Kidney capillary endothelial cell (primary cell): Measurements from ENCODE around the gene HAPLN3.

Experiments used
- DNase-seq: peaks from one replicate; pipeline ENCODE4 v3.0.0-alpha.2; 2018; ENCODE audit warnings: low spot score

HAPLN3 gene

DNA sequence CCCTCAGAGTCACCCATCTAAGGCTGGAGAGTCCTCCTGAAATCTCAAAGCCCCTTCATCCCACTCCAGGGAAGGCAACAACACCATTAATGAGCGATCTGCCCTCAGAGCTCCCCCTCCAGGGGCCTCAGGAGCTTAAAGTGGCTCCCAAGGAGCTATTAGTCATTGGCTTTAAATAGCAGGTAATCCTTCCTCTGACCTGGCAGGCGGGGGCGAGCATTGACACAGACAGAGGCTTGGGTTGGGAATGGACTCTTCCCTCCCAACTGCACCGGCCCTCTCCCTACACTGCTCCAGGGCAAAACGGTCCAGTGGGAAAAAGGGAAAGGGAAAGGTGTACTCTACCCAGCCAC, 16.4 kb upstream of the HAPLN3 start:
- no peak for DNase-seq

GRCh38 chr15:88909956-88910831, 14.8 kb upstream of the HAPLN3 start:
- no peak for DNase-seq

GRCh38 chr15:88908697-88909621, 13.6 kb upstream of the HAPLN3 start:
- no peak for DNase-seq

DNA sequence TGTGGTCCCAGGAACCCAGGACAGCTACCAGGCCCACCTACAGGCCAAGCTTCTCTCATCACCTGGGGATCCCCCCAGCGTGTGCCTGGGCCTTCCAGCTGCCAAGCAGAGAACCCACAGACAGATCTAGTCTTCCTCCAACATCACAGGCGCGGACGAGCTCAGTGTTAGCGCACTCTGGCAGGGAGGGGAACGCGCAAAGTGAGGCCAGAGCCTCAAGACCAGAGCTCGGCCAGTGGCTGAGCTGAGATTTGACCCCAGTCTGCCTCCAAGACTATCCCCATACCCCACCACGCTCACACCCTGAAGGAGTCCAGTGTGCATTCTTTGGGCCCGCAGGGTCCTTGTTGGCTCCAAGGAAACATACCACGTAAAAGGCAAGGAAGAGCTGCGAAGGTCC, 12.8 kb upstream of the HAPLN3 start:
- no peak for DNase-seq

DNA sequence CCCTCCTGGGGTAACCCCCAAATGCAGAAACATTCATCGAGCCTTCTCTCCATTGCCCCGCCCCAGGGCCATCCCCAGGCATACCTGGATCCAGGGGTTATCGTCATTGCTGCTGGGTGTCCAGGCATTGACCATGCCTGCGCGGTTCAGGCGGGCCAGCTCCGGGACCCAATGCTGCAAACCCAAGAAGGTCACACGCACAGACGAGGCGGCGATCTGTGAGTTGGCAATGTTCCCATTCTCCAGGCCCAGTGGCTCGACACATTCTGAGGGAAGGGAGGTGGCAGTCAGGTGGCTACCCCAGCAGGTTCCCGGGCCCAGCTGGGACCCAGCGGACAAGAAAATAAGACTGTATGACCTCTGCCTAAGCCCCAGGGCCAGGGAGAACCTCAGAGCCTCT, 11.8 kb upstream of the HAPLN3 start:
- no peak for DNase-seq

DNA sequence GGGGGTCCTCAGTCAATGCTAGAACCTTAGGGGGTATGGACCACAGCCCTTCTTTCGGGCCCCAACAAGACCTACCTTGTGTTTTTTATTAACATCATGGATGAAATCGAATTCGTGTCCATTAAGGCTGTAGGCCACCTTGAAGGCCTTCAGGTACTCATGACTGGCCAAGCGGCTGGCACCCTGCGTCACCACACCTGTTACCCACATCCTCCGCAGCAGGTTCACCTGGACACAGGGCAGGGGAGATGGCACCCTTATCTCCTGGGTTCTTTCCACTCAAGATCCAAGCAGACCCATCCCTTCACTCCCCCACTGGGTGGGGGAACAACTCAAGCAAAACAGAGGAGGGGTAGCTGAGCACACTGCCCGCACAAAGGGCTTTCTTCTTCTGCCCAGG, 11.2 kb upstream of the HAPLN3 start:
- DNase-seq, result no peak

GRCh38 chr15:88906130-88906529, 10.8 kb upstream of the HAPLN3 start:
- DNase-seq, result no peak

DNA sequence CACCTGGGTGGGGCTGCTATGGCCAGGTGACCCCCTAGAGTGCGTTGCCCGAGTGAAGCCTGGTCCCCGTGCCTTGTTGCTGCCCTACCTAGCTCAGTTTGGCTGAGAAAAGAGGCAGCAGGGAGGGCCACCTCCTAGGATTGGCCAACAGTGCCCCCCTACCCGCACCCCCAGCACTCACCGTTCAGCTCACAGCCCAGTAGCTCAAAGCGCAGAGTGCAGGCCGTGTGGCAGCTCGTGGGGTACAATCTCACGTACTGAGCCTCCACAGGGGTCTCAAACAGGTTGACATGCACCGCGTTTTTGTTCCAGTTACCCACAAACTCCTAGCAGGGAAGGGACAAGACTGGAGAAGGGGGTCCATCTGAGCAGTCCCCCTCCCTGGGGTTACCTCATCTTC, 10.2 kb upstream of the HAPLN3 start:
- no peak for DNase-seq

GRCh38 chr15:88904624-88905327, 9.4 kb upstream of the HAPLN3 start:
- DNase-seq, result peak; percentile 72

DNA sequence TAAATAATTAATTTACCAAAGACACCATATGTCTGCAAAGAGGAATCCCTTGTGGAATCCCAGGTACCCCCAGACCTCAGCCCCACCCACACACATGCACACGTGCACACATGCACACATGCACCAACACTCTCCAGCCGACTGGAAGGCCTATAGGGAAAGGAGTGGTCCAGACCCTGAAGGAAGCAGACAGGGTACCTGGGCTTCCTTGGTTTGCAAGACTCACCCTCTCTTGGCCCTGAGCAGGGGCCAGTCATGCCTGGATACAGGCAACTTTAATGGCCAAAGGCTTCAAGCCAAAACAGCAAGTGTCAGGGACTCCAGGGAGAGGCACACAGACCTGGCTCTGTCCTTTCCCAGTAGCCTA, 8.9 kb upstream of the HAPLN3 start:
- no peak for DNase-seq

DNA sequence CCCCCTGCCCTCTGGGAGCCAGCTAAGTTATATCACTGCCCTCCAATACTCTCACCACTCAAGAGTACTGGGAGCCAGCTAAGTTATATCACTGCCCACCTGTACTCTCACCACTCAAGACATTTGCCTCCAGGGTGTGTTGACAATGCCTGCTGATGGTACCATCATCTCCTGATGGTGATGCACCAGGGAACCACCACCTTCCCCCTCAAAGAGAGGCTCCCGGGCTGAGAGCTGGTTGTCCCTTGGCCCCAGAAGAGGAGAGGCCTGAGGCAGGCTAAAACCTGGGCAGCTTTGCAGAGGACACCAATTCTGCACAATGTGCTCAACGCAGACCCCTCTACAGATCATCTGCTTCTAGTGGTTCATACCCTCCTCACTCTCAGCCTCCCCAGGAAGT, 7.5 kb upstream of the HAPLN3 start:
- no peak for DNase-seq

GRCh38 chr15:88902221-88902835, 7.0 kb upstream of the HAPLN3 start:
- no peak for DNase-seq

DNA sequence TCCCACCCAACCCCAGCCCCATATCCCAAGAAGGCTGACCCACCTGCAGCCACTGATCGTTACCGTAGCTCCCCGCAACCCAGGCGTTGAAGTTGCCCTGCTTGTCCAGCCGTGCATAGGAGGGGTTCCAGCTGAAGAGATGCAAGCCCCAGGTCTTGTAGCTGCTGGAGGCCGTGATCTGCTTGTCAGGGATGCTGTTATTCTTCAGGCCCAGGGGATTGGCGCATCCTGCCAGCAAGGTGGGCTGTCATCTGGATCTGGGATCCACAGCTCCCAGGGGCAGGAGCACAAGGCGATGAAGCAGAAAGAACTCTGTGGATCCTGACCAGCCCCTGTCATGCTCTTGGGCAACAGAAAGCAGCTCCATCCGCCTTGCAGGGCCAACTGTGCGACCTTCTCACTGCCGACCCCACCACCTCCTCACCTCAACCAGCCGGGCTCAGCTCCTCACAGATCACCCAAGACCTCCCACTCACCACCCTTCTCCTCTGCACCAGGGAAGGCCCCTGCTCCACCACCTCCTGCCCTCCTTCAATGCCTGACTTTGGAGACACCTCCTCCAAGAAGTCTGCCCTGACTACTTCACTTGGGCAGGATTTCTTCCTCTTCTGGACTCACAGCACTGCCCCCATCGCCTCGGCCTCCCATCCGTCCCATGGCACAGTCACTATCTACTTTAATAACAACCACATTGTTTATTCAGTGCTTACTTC, 6.3 kb upstream of the HAPLN3 start:
- no peak for DNase-seq

DNA sequence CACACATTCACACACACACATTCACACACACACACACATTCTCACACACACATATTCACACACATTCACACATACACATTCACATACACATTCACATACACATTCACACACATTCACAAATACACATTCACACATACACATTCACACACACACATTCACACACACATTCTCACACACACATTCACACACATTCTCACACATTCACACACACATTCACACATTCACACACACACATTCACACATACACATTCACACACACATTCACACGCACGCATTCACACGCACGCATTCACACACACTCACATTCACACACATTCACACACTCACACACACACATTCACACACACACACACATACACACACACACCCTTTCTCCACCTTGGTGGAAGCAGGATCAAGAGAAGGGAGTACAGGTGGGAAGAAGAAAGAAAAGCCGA, 5.7 kb upstream of the HAPLN3 start:
- DNase-seq, result no peak

- DNase-seq, result peak; percentile 61
Measured at GRCh38 chr15:88900309-88900981, 5.1 kb upstream of the HAPLN3 start.

DNA sequence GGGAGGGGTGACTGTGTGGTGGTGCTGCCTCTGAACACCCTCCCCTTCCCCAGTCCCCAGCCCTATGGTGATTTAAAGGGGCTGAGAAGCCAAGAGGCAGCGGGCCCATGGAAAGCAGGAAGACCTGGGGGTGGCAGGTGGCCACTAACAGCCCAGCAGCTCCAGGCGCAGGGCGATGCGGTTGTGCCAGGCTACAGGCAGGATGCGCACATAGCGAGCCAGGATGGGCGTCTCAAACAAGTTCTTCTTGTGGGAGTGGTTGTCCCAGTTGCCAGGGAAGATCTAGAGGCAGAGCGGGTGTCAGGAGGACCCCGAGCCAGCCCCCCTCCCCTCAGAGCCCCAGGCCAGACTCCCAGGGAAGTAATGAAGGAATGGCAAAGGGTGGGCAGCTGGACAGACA, 3.9 kb upstream of the HAPLN3 start:
- no peak for DNase-seq

DNA sequence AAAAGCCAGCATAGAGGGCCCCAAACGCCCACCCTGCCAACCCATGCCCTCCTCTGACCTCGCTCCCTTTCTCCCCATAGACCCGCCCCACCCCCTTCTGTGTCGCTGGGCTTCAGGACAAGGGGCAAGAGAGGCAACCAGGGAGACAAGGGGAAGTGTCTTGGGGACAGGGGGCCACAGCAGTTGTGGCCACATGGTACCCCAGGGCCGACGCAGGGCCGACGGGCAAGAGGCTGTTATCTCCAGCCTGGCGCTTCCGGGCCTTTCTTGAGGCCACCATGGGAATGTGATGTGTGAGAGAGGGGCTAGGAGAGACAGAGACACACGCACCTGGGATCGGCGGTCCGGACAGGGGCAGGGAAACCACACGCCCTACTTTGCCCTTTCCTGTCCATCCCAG, 3.4 kb upstream of the HAPLN3 start:
- no peak for DNase-seq

GRCh38 chr15:88897456-88898194, 2.3 kb upstream of the HAPLN3 start:
- DNase-seq, result peak; percentile 53

DNA sequence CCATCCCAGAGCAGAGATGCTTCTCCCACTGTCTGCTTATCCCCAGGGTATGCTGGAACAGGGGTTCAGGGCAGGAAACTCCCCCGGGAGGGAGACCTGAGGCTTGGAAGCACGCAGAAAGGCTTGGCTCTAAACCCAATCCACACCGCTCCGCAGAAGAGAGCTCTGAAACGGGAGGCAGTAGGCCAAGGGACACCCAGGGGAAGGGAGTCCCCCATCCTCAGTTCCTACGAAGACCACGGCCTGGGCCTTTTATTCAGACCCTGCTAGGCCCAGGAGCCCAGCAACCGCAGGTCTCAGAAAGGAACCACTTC, 1.8 kb upstream of the HAPLN3 start:
- no peak for DNase-seq

GRCh38 chr15:88896333-88897033, 1.1 kb upstream of the HAPLN3 start:
- DNase-seq, result no peak
